Measurements from ENCODE around the gene FXYD4.

Gene FXYD4

DNA sequence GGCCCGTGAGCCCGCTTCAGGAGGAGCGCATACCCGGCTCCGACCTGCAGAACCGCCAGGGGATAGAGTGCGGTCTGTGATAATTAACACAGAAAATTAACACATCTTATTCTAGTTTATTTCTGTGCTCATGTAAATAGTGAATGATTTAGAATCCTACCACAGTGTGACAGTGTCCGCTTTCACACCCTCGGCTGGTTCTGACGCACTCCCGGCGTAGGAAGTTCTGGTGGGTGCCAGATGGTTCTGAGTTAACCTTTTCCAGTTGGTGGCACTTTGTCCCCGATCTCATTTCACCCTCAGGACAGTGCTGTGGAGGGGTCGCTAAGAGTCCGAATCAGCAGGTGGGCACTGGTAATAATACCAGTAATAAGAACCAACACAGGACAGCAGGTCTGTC, 28.3 kb upstream of the FXYD4 start:
- FAIRE-seq (no peak), DNase-seq (ENCODE audit: insufficient read length, low spot score) (no peak)
- TF ChIP-seq POLR2A (IDR thresholded peaks at IDR 0.05; ENCODE audit: low read depth, low read length) = no peak
- TF ChIP-seq PAX5 (IDR thresholded peaks at IDR 0.05; ENCODE audit: insufficient read depth, low read length, severe bottlenecking) = no peak
- TF ChIP-seq POLR2AphosphoS5 (IDR thresholded peaks at IDR 0.05; ENCODE audit: low read depth, low read length) = no peak
- TF ChIP-seq SPI1 (IDR thresholded peaks at IDR 0.05; ENCODE audit: low read depth, low read length) = no peak
- no peak for TF ChIP-seq TAF1 (IDR thresholded peaks at IDR 0.05; ENCODE audit: low read depth, low read length)
- TF ChIP-seq POU2F2 (IDR thresholded peaks at IDR 0.05; ENCODE audit: low read depth, low read length) = no peak

DNA sequence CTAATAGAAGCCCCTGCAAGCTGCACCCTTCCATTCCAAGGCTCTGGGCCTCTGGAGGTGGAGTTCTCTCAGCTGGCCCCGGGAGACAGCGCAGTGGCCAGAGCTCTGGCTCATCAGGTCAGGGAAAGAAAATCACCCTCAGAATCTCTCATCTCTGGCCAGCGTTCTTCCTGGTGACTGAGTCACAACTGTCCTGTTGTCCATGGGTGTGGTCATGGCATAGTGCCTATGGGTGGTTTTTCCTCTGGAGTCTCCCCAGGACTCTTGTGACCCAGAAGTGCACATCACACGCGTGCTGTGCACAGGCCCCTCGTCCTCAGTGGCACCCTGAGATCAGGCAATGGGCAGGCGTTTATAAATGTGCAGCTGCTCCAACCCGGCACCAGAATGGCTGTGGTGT, 27.4 kb upstream of the FXYD4 start:
- FAIRE-seq (no peak), DNase-seq (ENCODE audit: insufficient read length, low spot score) (no peak)

DNA sequence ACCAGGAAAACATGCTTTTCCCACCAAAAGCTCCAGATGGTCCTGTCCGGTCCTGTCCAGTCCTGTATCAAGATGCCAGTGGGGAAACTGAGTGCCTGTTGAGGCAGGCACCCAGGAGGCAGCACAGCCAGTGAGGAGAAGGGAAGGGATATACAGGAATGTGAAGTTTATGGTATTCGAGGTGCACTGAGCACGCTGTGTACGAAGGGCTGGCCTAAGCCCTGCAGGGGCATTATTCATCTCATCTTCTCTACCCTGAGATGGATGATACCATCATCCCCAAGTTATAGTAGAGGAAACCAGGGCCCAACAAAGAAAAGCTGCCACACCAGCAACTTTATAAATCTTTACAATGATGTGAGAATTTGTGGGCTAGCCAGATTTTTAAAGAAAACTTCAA, 23.4 kb upstream of the FXYD4 start:
- DNase-seq (ENCODE audit: insufficient read length, low spot score) (no peak), FAIRE-seq (no peak)
- TF ChIP-seq POLR2AphosphoS5 (IDR thresholded peaks at IDR 0.05; ENCODE audit: low read depth, low read length) (no peak), POU2F2 (IDR thresholded peaks at IDR 0.05; ENCODE audit: low read depth, low read length) (no peak), POLR2A (IDR thresholded peaks at IDR 0.05; ENCODE audit: low read depth, low read length) (no peak), SPI1 (IDR thresholded peaks at IDR 0.05; ENCODE audit: low read depth, low read length) (no peak), TAF1 (IDR thresholded peaks at IDR 0.05; ENCODE audit: low read depth, low read length) (no peak), PAX5 (IDR thresholded peaks at IDR 0.05; ENCODE audit: insufficient read depth, low read length, severe bottlenecking) (no peak)

More for the DNA sequence above, 27.4 kb upstream of the FXYD4 start:
- no peak for TF ChIP-seq POU2F2 (IDR thresholded peaks at IDR 0.05; ENCODE audit: low read depth, low read length)
- TF ChIP-seq PAX5 (IDR thresholded peaks at IDR 0.05; ENCODE audit: insufficient read depth, low read length, severe bottlenecking) = no peak
- TF ChIP-seq SPI1 (IDR thresholded peaks at IDR 0.05; ENCODE audit: low read depth, low read length) = no peak
- no peak for TF ChIP-seq POLR2A (IDR thresholded peaks at IDR 0.05; ENCODE audit: low read depth, low read length)
- no peak for TF ChIP-seq TAF1 (IDR thresholded peaks at IDR 0.05; ENCODE audit: low read depth, low read length)
- TF ChIP-seq POLR2AphosphoS5 (IDR thresholded peaks at IDR 0.05; ENCODE audit: low read depth, low read length) = no peak

- TF ChIP-seq POU2F2 (IDR thresholded peaks at IDR 0.05; ENCODE audit: low read depth, low read length) (no peak), POLR2A (IDR thresholded peaks at IDR 0.05; ENCODE audit: low read depth, low read length) (no peak), PAX5 (IDR thresholded peaks at IDR 0.05; ENCODE audit: insufficient read depth, low read length, severe bottlenecking) (no peak), POLR2AphosphoS5 (IDR thresholded peaks at IDR 0.05; ENCODE audit: low read depth, low read length) (no peak), SPI1 (IDR thresholded peaks at IDR 0.05; ENCODE audit: low read depth, low read length) (no peak; the same call in 1 of the 2 replicates), TAF1 (IDR thresholded peaks at IDR 0.05; ENCODE audit: low read depth, low read length) (no peak)
- peak; percentile 87 for FAIRE-seq
- peak; percentile 95 for DNase-seq (ENCODE audit: insufficient read length, low spot score)
These were observed 22.7 kb upstream of the FXYD4 start for GRCh38 chr10:43348511-43349312.

DNA sequence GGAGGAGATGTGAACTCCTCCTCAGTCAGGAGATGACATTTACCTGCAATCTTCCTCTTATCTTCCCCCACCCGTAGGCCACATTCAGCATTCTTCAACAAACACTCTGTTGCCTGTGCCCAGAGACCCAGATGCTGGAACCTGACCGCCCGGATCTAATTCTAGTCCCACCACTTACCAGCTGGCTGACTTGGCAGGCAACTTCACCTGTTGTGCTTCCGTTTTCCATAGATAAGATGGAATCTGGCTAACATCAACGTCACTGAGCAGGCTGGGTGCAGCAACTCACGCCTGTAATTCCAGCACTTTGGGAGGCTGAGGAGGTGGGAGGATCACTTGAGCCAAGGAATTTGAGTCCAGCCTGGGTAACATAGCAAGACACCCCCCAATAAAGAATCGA, 21.3 kb upstream of the FXYD4 start:
- TF ChIP-seq POU2F2 (IDR thresholded peaks at IDR 0.05; ENCODE audit: low read depth, low read length) = no peak
- TF ChIP-seq PAX5 (IDR thresholded peaks at IDR 0.05; ENCODE audit: insufficient read depth, low read length, severe bottlenecking) = no peak
- no peak for TF ChIP-seq POLR2AphosphoS5 (IDR thresholded peaks at IDR 0.05; ENCODE audit: low read depth, low read length)
- TF ChIP-seq TAF1 (IDR thresholded peaks at IDR 0.05; ENCODE audit: low read depth, low read length) = no peak
- TF ChIP-seq POLR2A (IDR thresholded peaks at IDR 0.05; ENCODE audit: low read depth, low read length) = no peak
- no peak for TF ChIP-seq SPI1 (IDR thresholded peaks at IDR 0.05; ENCODE audit: low read depth, low read length)
- no peak for DNase-seq (ENCODE audit: insufficient read length, low spot score)
- no peak for FAIRE-seq

DNA sequence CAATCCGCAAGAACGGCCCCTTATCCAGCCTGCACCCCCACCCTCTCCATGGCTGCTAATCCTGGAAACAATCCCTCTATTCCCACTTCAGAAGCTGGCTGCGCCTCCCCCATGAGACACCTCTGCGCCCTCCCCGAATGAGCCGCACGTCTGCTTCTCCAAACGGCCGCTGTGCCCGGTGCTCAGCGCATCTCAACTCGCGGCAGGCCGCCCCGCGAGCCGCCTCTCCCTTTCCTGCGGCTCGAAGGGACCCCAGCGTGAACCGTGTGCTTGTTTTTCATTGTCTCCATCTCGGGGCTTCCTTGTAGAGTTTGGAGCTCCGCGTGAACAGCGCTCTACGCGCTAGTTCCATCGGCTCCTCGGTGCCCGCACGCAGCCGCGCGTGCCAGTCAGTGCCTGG, 20.8 kb upstream of the FXYD4 start:
- no peak for TF ChIP-seq POU2F2 (IDR thresholded peaks at IDR 0.05; ENCODE audit: low read depth, low read length)
- no peak for TF ChIP-seq SPI1 (IDR thresholded peaks at IDR 0.05; ENCODE audit: low read depth, low read length)
- no peak for FAIRE-seq
- no peak for DNase-seq (ENCODE audit: insufficient read length, low spot score)

DNA sequence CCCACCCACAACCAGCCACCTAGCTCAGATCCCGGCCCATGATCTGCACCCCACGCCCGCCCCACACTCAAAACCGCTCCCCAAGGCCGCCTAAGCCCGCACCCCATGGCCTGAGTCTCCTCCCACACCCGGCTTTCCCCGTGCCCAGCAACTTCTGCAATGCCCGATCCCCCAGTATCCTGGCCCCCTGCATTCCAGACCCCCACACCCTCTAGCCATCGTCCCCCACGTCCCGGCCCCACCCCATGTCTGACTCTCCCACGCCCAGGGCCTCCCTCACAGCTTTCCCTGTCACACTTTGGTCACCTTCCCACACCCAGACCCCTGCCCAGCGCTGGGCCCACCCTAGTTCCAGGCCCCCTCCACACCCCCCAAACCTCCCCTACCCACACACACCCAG, 20.1 kb upstream of the FXYD4 start:
- TF ChIP-seq SPI1 (IDR thresholded peaks at IDR 0.05; ENCODE audit: low read depth, low read length) = no peak
- TF ChIP-seq POLR2AphosphoS5 (IDR thresholded peaks at IDR 0.05; ENCODE audit: low read depth, low read length) = no peak
- TF ChIP-seq PAX5 (IDR thresholded peaks at IDR 0.05; ENCODE audit: insufficient read depth, low read length, severe bottlenecking) = no peak
- TF ChIP-seq POU2F2 (IDR thresholded peaks at IDR 0.05; ENCODE audit: low read depth, low read length) = no peak
- no peak for TF ChIP-seq TAF1 (IDR thresholded peaks at IDR 0.05; ENCODE audit: low read depth, low read length)
- TF ChIP-seq POLR2A (IDR thresholded peaks at IDR 0.05; ENCODE audit: low read depth, low read length) = no peak
- DNase-seq (ENCODE audit: insufficient read length, low spot score) (no peak), FAIRE-seq (no peak)

- DNase-seq (ENCODE audit: insufficient read length, low spot score) = no peak
- no peak for FAIRE-seq
- TF ChIP-seq TAF1 (IDR thresholded peaks at IDR 0.05; ENCODE audit: low read depth, low read length) (no peak), POLR2AphosphoS5 (IDR thresholded peaks at IDR 0.05; ENCODE audit: low read depth, low read length) (no peak), PAX5 (IDR thresholded peaks at IDR 0.05; ENCODE audit: insufficient read depth, low read length, severe bottlenecking) (no peak), POLR2A (IDR thresholded peaks at IDR 0.05; ENCODE audit: low read depth, low read length) (no peak), SPI1 (IDR thresholded peaks at IDR 0.05; ENCODE audit: low read depth, low read length) (no peak), POU2F2 (IDR thresholded peaks at IDR 0.05; ENCODE audit: low read depth, low read length) (no peak)
These were observed 18.5 kb upstream of the FXYD4 start for GRCh38 chr10:43352951-43353350.

- FAIRE-seq (no peak), DNase-seq (ENCODE audit: insufficient read length, low spot score) (no peak)
- TF ChIP-seq POU2F2 (IDR thresholded peaks at IDR 0.05; ENCODE audit: low read depth, low read length) (no peak), POLR2AphosphoS5 (IDR thresholded peaks at IDR 0.05; ENCODE audit: low read depth, low read length) (no peak)
These were observed 17.7 kb upstream of the FXYD4 start for GRCh38 chr10:43353495-43354329.
